ENCODE data around the gene ITGB7.

Gene ITGB7

DNA sequence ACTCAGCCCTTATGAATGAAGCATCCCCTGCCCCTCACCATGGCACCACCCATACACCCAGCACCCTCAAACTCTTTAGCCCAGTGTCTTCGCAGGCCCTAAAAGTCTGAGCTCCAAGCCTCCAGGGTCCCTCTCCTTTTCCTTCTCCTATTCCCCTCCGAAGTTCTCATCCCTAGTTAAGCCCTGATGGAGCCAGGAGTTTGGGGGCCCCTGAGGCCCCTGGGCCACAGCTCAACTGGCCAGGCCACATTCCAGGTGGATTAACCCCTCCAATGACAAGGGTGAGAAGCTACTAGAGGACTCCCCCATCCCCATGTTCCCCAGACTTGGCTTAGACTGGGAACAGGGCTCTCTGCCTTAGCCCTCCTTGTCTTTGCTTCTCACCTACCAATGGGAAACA lies 22.4 kb upstream of the ITGB7 start:
- Histone ChIP-seq H2AFZ (ENCODE audit: low read depth, low read length) (no peak overlapping the region), H3K9me3 (ENCODE audit: insufficient read depth, low read length) (no peaks in the 10 kb centered on the region), H3K9ac (ENCODE audit: low read length) (no peak overlapping the region), H3K27me3 (ENCODE audit: low read depth, low read length) (peaks cover 11% of the 10 kb centered on the region), H3K36me3 (replicated peaks; ENCODE audit: low read depth, low read length) (no peaks in the 10 kb centered on the region), H3K79me2 (ENCODE audit: low read length) (no peaks in the 10 kb centered on the region), H3K4me2 (ENCODE audit: low read length) (no peak overlapping the region), H3K4me3 (ENCODE audit: low read length) (no peak overlapping the region), H4K20me1 (ENCODE audit: insufficient read depth, low read length) (no peaks in the 10 kb centered on the region), H3K4me1 (ENCODE audit: low read length) (peaks cover 17% of the 10 kb centered on the region), H3K27ac (ENCODE audit: low read length) (no peak overlapping the region)
- TF ChIP-seq, protein P1, sequence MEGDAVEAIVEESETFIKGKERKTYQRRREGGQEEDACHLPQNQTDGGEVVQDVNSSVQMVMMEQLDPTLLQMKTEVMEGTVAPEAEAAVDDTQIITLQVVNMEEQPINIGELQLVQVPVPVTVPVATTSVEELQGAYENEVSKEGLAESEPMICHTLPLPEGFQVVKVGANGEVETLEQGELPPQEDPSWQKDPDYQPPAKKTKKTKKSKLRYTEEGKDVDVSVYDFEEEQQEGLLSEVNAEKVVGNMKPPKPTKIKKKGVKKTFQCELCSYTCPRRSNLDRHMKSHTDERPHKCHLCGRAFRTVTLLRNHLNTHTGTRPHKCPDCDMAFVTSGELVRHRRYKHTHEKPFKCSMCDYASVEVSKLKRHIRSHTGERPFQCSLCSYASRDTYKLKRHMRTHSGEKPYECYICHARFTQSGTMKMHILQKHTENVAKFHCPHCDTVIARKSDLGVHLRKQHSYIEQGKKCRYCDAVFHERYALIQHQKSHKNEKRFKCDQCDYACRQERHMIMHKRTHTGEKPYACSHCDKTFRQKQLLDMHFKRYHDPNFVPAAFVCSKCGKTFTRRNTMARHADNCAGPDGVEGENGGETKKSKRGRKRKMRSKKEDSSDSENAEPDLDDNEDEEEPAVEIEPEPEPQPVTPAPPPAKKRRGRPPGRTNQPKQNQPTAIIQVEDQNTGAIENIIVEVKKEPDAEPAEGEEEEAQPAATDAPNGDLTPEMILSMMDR (IDR thresholded peaks at IDR 0.05; ENCODE audit: low read depth, low read length) = no peak
- TF ChIP-seq EZH2phosphoT487 (IDR thresholded peaks at IDR 0.05; ENCODE audit: low read depth) = no peak

DNA sequence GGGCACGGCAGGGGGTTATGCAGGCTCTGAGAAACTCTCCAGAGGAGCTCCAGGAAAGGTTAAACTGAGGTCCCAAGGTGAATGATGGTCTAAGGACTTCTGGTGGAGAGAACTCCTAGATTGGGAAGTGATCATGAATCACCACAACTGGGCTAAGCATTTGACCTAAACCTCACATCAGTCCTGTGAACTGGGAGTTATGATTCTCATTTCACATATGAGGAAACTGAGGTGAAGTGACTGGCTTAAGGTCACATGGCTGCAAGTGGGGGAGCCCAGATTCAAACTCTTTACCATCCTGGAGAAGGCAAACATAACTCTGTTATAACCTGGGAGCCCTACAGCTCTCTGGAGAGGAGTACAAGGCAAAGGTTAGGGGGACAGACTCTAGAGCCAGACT lies 20.8 kb upstream of the ITGB7 start:
- Histone ChIP-seq H3K36me3 (replicated peaks; ENCODE audit: low read depth, low read length) (no peaks in the 10 kb centered on the region), H2AFZ (ENCODE audit: low read depth, low read length) (no peak overlapping the region), H4K20me1 (ENCODE audit: insufficient read depth, low read length) (no peaks in the 10 kb centered on the region), H3K79me2 (ENCODE audit: low read length) (no peaks in the 10 kb centered on the region), H3K4me2 (ENCODE audit: low read length) (no peak overlapping the region), H3K9ac (ENCODE audit: low read length) (no peak overlapping the region), H3K27me3 (ENCODE audit: low read depth, low read length) (no peaks in the 10 kb centered on the region), H3K9me3 (ENCODE audit: insufficient read depth, low read length) (no peaks in the 10 kb centered on the region), H3K4me1 (ENCODE audit: low read length) (peaks cover 11% of the 10 kb centered on the region), H3K27ac (ENCODE audit: low read length) (no peak overlapping the region), H3K4me3 (ENCODE audit: low read length) (no peak overlapping the region)
- TF ChIP-seq, protein P1 (IDR thresholded peaks at IDR 0.05; ENCODE audit: low read depth, low read length) = no peak
- TF ChIP-seq EZH2phosphoT487 (IDR thresholded peaks at IDR 0.05; ENCODE audit: low read depth) = no peak

DNA sequence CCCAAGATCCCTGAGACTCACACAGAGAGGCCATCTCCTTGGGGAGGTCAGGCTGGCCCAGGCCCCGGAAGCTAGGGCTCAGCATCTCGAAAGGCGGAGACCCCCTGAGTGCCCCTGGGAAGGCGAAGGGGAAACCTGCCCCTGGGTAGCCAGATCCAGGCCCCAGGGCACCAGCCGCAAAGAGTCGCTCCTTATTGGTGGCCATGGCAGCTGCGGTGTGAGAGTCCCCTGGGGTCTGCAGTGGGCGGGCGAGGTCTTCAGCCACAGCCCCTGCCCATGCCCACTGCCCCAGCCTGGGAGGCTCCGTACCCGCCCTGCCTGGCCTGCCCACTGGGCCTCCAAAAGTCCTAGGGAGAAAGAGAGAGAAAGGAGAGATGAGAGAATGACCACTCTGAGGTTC lies 20.3 kb upstream of the ITGB7 start:
- Histone ChIP-seq H3K27me3 (ENCODE audit: low read depth, low read length) (no peaks in the 10 kb centered on the region), H3K9ac (ENCODE audit: low read length) (no peak overlapping the region), H4K20me1 (ENCODE audit: insufficient read depth, low read length) (no peaks in the 10 kb centered on the region), H3K36me3 (replicated peaks; ENCODE audit: low read depth, low read length) (no peaks in the 10 kb centered on the region), H3K9me3 (ENCODE audit: insufficient read depth, low read length) (no peaks in the 10 kb centered on the region), H3K4me2 (ENCODE audit: low read length) (no peak overlapping the region), H3K79me2 (ENCODE audit: low read length) (no peaks in the 10 kb centered on the region), H3K27ac (ENCODE audit: low read length) (no peak overlapping the region), H3K4me3 (ENCODE audit: low read length) (no peak overlapping the region), H3K4me1 (ENCODE audit: low read length) (peaks cover 8% of the 10 kb centered on the region), H2AFZ (ENCODE audit: low read depth, low read length) (no peak overlapping the region)
- TF ChIP-seq, protein P1 (IDR thresholded peaks at IDR 0.05; ENCODE audit: low read depth, low read length) = no peak
- TF ChIP-seq EZH2phosphoT487 (IDR thresholded peaks at IDR 0.05; ENCODE audit: low read depth) = no peak

DNA sequence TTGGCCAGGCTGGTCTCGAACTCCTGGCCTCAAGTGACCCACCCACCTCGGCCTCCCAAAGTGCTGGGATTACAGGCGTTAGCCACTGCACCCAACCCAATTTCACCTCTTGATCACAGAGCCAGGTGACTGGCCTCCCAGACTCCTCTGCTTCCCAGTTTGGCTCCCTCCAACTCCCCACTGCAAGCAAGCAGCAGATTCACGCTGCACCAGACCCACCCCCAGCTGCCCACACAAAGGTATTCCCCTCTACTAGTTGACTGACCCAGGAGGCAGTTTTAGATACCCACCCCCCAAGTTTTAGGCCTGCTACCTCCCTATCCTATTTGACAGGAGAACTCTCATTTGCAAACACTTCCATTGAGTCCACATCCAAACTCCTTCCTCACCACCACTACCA lies 19.8 kb upstream of the ITGB7 start:
- no peak overlapping the region for H2AFZ ChIP-seq (ENCODE audit: low read depth, low read length)
- no peak for TF ChIP-seq EZH2phosphoT487 (IDR thresholded peaks at IDR 0.05; ENCODE audit: low read depth)
- TF ChIP-seq, protein P1 (IDR thresholded peaks at IDR 0.05; ENCODE audit: low read depth, low read length) = no peak
- H3K4me2 ChIP-seq (ENCODE audit: low read length) = no peak overlapping the region
- no peak overlapping the region for H3K27ac ChIP-seq (ENCODE audit: low read length)
- H4K20me1 ChIP-seq (ENCODE audit: insufficient read depth, low read length) = no peaks in the 10 kb centered on the region
- H3K9me3 ChIP-seq (ENCODE audit: insufficient read depth, low read length) = no peaks in the 10 kb centered on the region
- no peak overlapping the region for H3K9ac ChIP-seq (ENCODE audit: low read length)
- peaks cover 13% of the 10 kb centered on the region for H3K4me1 ChIP-seq (ENCODE audit: low read length)
- H3K4me3 ChIP-seq (ENCODE audit: low read length) = no peak overlapping the region
- H3K36me3 ChIP-seq (replicated peaks; ENCODE audit: low read depth, low read length) = no peaks in the 10 kb centered on the region
- H3K27me3 ChIP-seq (ENCODE audit: low read depth, low read length) = no peaks in the 10 kb centered on the region
- no peaks in the 10 kb centered on the region for H3K79me2 ChIP-seq (ENCODE audit: low read length)

Data from OCI-LY3 (cell line).